GM19193 (cell line): ENCODE data around the gene FIGNL1.

Experiments used
- POLR2A ChIP-seq: IDR thresholded peaks from 4 replicates; pipeline ENCODE4 v1.6.1; 2011; ENCODE audit not compliant: insufficient read depth, insufficient read length; ENCODE audit errors: extremely low read depth

FIGNL1 gene

GRCh38 chr7:50456371-50457123 lies 6.4 kb upstream of the FIGNL1 start:
- TF ChIP-seq POLR2A: no peak

DNA sequence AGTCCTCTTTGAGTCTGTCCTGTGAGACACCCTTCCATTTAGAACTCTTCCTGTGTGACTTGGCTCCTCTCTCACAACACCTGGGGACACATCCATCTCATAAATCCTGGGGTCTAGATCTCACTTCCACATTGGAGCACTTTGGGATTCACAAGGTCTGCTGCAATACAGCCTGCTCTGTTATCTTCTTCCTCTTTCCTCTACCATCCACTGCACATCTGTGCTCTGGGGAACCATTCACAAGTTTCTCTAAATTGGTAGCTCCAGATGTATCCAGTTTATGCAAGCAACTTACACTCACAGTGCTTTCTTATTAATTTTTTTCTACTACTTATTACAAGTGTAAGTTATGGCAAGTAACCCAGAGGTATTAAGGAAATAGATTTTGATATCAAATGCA lies 5.5 kb upstream of the FIGNL1 start:
- no peak for TF ChIP-seq POLR2A

- TF ChIP-seq POLR2A: no peak
Measured at GRCh38 chr7:50454968-50455367, 4.8 kb upstream of the FIGNL1 start.

- TF ChIP-seq POLR2A: no peak
Measured at GRCh38 chr7:50450590-50451032, 461 bp upstream of the FIGNL1 start.

- no peak for TF ChIP-seq POLR2A
Measured at GRCh38 chr7:50449501-50449880, 659 bp downstream of the FIGNL1 start.

GRCh38 chr7:50448823-50449222 lies 1.3 kb downstream of the FIGNL1 start:
- no peak for TF ChIP-seq POLR2A

- no peak for TF ChIP-seq POLR2A
Measured at GRCh38 chr7:50446542-50446960, 3.6 kb downstream of the FIGNL1 start.

- no peak for TF ChIP-seq POLR2A
Measured at GRCh38 chr7:50436133-50436806, 13.9 kb downstream of the FIGNL1 start.

DNA sequence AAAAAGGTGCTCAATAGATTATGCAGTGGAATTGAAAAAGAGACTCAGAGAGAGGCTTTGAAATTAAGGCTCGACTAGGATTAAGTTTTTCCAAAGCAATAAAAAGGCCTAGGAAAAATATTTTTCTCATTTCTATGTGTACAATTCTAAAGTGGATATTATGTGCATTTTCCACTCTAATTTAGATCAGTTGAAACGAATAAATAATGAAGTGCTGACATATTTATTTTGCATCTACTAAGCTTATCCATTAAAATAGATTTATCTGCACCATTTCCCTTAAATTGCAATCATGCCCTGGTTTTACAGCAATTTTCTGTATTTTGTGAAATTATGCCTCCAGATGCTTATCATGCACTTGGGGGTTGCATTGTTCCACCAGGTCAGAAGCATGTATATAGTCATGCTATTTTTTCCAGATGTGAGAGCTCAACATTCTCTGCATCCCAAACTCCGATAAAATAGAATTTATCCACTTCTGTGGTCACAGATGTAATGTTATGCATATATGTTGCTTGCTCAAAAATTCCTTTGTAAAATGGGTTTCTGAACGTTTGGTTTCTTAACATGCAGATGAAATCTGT lies 18.3 kb downstream of the FIGNL1 start:
- TF ChIP-seq POLR2A: no peak

GRCh38 chr7:50431316-50431715 lies 18.8 kb downstream of the FIGNL1 start:
- no peak for TF ChIP-seq POLR2A

DNA sequence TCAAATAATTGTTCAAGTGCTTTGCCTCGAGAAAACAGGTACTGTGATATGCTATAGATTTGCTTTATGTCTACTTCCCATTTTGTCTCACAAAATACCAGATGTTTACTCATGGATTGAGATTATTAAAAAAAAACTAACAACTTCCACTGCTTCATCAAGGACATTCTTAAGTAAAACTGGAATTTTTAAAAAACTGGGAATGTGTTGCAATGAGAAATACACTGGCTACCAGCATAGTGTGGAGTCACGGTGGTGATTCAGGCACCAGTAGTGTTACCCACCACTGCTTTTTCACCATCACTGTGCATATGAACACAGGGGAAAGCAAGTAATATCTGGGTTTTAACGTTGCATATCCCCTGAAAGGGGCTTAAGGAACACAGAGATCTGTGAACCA lies 21.2 kb downstream of the FIGNL1 start:
- TF ChIP-seq POLR2A: no peak

DNA sequence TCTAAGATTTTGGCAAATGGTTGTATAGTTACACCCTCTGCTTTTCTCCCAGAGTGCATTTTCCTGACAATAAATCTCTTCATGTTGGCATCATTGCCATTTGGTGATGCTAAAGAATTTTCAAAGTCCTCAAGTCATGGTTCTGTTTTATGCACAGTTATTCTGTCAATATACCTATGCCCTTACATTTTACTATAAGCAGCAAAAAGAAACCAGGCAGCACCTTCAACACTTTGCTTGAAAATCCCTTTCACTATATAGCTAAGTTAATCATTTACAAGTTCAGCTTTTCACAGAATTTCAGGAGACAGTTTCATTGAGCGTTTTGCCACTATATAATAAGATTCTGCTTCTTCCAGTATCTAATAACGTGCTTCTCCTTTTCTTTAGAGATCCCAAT lies 22.6 kb downstream of the FIGNL1 start:
- TF ChIP-seq POLR2A: no peak

GRCh38 chr7:50426280-50427045 lies 23.7 kb downstream of the FIGNL1 start:
- no peak for TF ChIP-seq POLR2A

- no peak for TF ChIP-seq POLR2A
Measured at GRCh38 chr7:50425318-50425717, 24.8 kb downstream of the FIGNL1 start.

DNA sequence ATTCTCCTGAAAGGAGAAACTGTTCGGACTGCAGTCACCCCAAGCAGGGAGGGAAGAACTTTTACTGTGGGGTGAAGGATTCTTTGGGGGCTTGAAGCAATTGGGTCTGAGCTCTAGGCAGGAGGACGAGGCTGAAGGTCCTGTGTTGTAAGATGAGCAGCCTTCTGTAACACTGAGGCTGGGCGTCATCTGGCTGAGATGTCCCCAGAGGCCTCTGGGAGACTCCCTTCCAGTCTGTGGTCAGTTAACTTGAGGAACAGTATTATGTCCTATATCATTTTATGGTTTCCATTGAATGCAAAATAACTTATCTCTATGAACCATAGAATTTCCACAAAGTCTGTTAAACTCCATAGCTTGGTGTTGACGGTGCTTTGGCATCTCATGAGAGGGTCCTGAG lies 26.3 kb downstream of the FIGNL1 start:
- TF ChIP-seq POLR2A: no peak

DNA sequence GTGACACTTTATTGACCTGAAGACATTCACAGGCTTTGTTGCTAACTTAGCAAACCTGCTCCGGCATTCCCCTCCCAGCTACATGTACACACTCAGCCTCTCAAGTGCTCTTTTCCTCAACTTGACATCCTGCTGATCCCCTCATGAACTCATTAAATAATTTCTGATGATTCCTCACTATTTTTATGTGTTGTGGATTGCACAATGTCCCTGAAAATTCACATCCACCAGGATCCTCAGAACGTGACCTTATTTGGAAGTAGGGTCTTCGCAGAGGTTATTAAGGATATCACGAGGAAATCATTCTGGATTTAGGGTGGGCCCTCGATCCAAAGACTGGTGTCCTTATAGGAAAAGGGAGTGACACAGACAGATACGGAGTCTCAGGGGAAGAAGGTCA lies 27.3 kb downstream of the FIGNL1 start:
- no peak for TF ChIP-seq POLR2A

DNA sequence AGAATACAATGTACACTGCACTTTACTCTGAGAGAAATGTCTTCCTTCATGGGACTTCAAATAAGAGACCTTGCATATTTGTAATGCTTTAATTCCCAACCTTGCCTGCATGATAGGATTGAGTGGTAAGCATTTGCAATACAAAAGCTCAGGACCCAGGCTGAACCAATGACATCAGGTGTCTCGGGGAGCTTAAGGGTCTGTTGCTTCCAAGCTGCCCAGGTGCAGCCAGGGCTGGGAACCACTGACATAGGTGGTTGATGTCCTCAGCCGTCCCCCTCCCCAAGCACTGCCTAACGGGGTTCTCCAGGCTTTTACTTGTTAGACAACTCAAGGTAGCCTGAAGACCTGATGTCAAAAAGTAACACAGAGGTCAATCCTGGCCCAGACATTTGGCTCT lies 29.1 kb downstream of the FIGNL1 start:
- TF ChIP-seq POLR2A: no peak
